Uterus (tissue), 2 donors: ENCODE measurements around the gene ARGLU1.

Experiments
- CTCF ChIP-seq, 4 experiments: fragments of 200-600 bp in 2 of 4; fragments of 450-650 bp in 2 of 4; sonication (generic) in 2 of 4; IDR thresholded peaks; one replicate each; pipeline ENCODE4 v1.5.1; 2016 to 2019; ENCODE audit warnings: antibody characterized with exemption in 4 of 4, mild to moderate bottlenecking in 2 of 4, moderate library complexity in 1 of 4
- POLR2A ChIP-seq, 2 donors: fragments of 450-650 bp; IDR thresholded peaks; one replicate each; pipeline ENCODE4 v1.6.1; 2016; ENCODE audit warnings: antibody characterized with exemption in 2 of 2, mild to moderate bottlenecking in 1 of 2, moderate library complexity in 1 of 2

GRCh38 chr13:106534639-106535551, 33.0 kb downstream of the ARGLU1 start:
- TF ChIP-seq POLR2A (IDR thresholded peaks at IDR 0.05) (no peak), CTCF (IDR thresholded peaks at IDR 0.05) (no peak)
